HG03342 (cell line): ENCODE data around the gene MEF2D.
A peak's percentile ranks its signal among the peaks of the same experiment; 100 is the strongest.

Experiments
- ATAC-seq: cut with Tn5 transposase; IDR thresholded peaks from one replicate; pipeline ENCODE4 v1.9.1; 2021; ENCODE audit warnings: mild to moderate bottlenecking, moderate library complexity; ENCODE audit not compliant: unreplicated experiment

Gene MEF2D

GRCh38 chr1:156471496-156472490 is 28.8 kb downstream of the MEF2D start:
- ATAC-seq, result no peak

- no peak for ATAC-seq
Measured at GRCh38 chr1:156470473-156470872, 30.1 kb downstream of the MEF2D start.

- ATAC-seq, result no peak
Measured at GRCh38 chr1:156468693-156469345, 31.8 kb downstream of the MEF2D start.

DNA sequence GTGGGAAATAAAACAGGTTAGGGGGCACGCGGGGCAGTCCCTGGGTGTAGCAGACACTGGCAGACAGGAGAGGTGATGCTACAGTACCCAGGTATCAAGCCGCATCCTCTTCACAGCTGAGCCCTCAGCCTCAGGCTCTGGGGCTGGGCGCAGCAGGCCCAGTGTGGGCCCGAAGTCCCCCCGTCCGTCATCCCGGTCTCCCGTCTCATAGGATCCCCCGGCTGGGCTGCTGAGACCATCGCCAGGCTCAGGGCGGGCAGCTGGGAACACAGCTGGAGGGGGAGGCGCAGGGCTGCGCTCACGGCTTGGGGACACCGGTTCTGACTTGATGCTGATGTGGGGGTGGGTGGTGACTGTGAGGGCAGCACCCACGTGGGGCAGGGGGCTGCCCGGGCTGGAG is 32.7 kb downstream of the MEF2D start:
- no peak for ATAC-seq

DNA sequence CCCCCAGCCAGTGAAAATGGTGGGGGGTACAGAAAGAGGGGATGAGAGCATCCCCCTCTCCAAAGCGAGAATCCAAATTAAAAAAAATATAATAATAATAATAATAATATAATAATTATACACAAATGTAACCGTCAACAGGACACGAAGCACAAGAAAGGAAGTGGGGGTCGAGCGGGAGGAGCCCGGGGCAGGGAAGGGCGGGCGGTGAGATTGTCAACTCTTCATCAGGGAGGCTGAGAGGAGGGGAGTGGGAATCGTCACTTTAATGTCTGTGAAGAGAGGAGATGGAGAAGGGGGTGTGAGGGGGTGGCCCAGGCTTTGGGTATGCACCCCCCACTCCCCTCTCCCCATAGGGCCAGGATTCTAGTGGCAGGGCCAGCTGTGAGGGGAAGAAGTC is 33.2 kb downstream of the MEF2D start:
- no peak for ATAC-seq

GRCh38 chr1:156465747-156466365 is 34.7 kb downstream of the MEF2D start:
- ATAC-seq, result no peak

GRCh38 chr1:156464825-156465452 is 35.6 kb downstream of the MEF2D start:
- ATAC-seq, result no peak

GRCh38 chr1:156464335-156464734 is 36.2 kb downstream of the MEF2D start:
- no peak for ATAC-seq

DNA sequence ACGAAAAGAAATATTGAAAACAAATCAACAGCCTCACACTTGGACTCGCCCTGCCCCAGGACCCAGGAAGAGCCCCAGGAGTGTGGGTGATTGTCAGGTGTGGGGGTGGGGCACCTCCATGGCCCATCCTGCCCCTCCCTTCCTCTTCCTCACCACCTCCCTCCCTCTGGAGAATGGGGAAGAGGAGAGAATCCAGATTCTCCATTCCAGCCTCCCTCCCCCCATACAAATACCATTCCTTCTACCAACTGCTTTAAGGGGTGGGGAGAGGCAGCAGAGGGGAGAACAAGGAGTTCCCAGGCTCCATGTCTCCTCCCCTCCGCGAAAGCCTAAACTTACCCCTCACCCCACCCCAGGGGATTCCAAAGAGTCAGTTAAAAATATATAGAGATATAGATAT is 36.7 kb downstream of the MEF2D start:
- no peak for ATAC-seq

DNA sequence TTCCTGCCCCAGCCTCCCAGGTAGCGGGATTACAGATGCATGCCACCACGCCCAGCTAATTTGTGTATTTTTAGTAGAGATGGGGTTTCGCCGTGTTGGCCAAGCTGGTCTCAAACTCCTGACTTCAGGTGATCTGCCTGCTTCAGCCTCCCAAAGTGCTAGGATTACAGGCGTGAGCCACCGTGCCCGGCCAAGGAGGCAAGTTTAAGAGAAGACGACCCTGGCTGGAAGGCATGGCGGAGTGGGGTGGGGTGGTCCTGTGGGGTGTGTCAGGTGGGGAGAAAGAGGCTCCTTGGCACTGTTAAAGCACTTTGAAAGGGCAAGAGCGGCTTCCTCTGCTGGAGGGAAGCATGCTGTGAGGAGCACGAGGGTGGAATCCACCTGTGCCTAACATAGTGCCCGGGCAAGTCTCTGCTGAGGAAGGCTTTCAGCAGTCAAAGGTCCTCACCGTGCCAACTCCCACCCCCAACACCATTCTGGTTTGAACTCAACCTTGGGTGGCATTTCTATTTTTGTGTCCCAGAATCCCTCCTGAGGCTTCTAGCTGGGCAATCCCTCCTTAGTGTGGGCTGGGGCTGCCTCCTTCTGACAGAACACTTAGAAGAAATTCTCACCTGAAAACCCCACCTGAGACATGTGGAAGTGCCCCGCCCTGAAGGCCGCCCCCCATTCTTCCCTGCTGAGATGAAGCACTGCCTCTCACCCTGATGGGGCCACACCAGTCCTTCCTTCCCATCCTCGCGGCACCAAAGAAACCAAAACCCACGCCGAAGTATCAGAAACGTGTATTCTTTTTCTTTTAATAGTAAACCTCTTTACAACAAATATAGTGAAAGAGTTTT is 37.4 kb downstream of the MEF2D start:
- no peak for ATAC-seq

GRCh38 chr1:156461781-156462647 is 38.6 kb downstream of the MEF2D start:
- ATAC-seq, result no peak

- ATAC-seq, result no peak
Measured at GRCh38 chr1:156461109-156461508, 39.5 kb downstream of the MEF2D start.

DNA sequence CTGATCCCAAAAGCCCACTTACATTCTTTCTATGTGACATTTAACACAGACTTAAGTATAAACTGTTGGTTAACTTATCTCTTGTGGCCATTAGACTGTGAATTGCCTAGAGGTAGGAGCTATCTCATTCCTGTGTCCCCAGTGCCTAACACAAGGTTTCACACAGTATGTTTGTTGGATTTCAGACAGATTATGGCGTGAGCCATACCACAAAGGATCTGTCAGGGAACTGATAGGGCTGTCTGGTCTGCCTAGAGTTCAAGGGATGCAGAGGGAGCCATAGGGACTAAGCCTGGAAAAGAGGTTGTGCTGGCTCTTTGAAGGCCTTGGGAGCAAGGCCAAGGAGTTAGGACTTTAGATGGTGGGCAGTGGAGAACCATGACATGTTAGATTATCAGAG is 40.0 kb downstream of the MEF2D start:
- no peak for ATAC-seq

DNA sequence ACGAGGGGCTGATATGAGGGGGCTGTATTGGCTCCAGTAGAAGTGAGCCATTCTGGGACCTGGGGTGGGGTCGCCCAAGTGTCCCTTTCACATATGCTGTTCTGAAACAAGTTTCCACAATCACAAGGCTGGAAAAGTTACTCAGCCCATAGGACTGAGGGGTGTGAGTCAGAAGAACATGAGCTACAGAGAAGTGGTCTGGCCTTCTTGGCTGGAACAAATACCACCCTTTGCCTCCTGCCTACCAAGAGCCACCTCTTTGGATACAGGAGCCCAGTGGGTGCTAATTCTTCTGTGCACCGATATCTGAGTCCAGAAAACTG is 42.4 kb downstream of the MEF2D start:
- no peak for ATAC-seq

DNA sequence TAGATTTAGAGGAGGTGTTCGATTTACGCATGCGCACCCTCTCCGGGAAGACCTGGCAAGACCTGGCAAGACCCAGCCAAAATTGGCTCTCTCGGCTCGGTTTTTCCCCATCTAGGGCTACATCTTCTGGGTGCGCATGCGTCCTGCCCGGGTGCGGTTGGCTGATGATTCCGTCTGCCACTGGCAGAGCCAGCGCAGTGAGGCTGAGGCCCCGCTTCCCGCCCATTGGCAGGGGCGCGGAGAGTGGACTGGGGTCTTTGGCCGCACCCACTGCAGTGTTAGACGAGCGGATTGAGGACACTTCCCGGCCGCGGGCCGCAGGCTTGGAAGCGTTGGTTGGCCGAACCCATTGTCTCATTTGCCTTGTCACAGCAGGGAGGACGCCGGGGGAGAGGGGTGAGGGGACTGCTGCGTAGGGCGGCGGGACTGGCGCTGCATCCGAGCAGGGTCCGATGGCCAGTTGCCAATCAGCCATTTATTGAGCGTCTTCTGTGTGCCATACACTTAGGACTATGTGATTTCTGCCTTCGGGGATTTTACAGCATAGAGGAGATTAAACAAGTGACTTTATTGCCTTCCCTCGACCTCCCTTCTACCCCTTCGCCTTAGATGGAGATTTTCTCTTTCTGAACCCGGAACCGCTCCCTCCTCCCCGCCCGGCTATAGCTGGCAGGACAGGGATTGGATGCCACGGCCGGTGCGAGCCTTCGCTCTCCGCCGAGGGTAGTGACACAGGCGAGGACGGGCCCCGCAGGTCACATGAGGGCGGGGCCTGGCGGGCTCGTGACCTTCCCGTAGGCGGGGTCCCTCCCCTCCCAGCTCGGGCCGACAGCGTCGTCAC is 43.7 kb downstream of the MEF2D start:
- peak; percentile 82 for ATAC-seq

GRCh38 chr1:156455362-156455761 is 45.2 kb downstream of the MEF2D start:
- no peak for ATAC-seq

GRCh38 chr1:156452907-156453306 is 47.7 kb downstream of the MEF2D start:
- ATAC-seq, result no peak

DNA sequence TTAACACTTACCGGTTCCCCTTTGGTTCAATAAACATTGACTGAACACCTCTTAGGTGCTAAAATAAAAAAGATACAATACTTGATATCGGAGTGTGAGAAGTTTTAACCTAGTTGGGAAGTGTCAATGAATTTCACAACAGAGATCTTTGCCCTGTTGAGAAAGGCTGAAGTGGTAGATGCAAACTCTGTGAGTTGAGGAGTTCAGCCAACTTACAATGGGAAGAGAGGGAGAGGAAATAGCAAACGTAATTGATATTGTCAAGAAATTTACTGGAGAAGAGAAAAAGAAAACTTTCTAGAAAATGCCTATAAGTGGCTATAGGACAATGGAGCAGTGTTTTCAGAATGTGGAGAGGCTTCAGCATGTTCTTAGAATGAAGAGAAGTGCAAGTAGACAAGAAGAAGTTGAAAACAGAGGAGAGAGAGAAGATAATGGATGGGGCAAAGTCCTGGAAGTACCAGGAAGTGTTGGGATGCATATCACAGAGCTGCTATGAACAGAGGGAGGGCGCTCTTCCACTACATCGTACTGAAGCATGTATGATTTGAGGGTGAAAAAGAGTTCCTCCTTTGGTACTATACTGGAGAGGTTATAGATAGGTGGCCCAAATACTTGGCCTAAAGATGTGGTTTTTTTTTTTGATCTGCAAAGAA is 48.9 kb downstream of the MEF2D start:
- ATAC-seq, result no peak
